GM19467 (cell line): Measurements from ENCODE around the gene TOM1L2.

Experiments used
- ATAC-seq: cut with Tn5 transposase; IDR thresholded peaks from one replicate; pipeline ENCODE4 v1.9.1; 2021; ENCODE audit warnings: mild to moderate bottlenecking, moderate library complexity; ENCODE audit not compliant: unreplicated experiment

TOM1L2 gene

GRCh38 chr17:17880577-17881196, 91.5 kb downstream of the TOM1L2 start:
- no peak for ATAC-seq

GRCh38 chr17:17877529-17878358, 94.5 kb downstream of the TOM1L2 start:
- no peak for ATAC-seq

DNA sequence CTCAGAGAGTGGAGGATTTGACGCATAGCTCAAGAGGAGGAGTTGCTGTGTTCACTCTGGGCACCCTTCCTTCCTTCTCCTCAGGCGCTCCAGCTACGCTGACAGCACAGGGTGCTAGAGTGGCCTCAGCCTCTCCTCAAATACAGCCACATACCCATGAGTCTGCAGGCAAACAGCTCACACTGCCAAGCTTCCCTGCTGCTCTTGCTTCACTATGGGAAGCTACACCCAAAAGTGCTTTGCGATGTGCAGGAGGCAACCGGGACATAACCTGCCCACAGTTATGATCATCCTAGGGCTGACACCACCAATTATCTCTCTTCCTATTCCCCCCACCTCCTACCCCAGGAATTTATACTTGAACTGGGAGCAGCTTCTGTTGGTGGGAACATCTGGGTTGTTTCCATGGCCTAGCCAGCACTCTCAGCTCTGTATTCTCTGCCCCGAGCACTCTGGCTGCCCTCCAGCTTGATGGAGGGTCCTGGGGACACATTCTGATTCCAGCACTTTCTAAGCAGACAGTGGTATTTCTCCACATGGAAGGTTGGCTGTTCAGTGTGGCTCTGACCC, 95.2 kb downstream of the TOM1L2 start:
- ATAC-seq, result no peak

GRCh38 chr17:17874478-17874877, 97.7 kb downstream of the TOM1L2 start:
- no peak for ATAC-seq

DNA sequence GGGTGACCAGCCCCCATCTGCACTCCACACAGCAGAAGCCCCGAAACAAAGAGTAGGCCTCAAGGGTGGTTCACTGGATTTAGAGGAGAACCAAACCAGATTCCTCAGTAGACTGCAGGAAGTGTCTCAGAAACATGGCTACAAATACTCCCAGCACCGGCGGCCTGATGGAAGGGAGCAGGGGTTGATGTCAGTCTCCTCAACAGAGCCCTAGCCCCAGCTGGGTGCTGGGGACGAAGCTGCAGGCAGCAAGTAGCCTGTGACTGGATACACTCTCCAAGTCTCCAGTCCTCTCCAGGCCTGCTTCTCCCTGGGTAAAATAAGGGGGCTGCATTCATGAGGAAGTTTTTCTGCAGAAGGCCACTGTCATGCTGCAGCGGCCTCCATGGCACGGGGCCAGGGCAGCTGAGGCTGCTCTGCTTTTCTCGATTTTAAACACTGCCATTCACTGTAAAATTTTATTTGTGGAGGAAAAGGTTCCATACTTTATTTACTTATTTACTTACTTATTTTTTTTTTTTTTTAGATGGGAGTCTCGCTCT, 98.7 kb downstream of the TOM1L2 start:
- no peak for ATAC-seq

DNA sequence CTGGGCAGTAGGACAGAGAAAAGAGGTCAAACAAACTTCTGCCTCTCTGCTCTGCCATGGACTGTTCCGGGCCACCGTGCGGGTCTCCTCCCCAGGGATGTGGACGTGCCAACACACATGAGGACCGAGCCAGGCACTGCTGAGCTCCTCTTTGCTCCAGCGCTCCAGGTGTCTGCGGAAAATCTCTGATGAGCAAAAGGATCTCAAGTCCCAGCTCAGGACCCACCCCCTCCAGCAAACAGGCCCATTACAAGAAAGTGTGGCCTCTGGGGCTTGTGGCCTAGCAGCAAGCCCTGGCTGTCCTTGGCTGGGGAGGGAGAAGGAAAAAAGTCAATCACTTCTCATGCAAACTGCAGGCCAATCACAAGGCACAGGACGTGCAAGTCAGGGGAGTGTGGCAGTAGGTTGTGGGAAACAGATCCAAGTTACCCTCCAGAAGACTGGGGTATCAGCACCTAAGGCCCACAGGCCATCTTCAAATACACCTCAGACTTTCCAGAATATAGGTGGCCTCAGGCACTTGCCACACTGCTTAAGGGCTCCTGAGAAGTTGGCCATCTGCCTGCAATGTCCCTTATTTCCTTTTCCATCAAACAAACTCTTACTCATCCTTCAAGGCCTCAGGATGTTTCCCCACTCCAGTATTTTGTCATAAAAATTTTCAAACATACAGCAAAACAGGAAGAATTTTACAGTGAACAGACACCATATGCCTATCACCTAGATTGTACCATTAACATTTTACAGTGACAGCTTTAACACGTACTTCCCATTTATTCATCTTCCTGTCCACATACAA, 99.5 kb downstream of the TOM1L2 start:
- no peak for ATAC-seq

DNA sequence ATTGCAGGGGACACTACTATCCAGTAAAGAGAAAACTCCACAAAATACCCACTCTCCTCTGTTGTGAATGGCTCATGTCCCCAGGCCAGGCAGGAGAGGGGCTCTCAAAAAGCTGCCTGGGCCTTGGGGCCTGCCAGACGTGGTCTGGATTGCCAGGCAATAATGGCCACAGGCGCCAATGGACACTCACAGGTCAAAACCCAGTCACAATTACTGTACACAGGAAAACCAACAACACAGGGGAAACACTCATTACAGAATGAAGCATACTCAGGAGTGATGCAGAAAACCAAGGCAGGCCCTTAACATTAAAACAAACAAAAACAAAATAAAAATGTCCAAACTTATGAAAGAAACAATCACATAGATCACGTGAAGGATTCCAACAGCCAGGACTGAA, 100.3 kb downstream of the TOM1L2 start:
- no peak for ATAC-seq

DNA sequence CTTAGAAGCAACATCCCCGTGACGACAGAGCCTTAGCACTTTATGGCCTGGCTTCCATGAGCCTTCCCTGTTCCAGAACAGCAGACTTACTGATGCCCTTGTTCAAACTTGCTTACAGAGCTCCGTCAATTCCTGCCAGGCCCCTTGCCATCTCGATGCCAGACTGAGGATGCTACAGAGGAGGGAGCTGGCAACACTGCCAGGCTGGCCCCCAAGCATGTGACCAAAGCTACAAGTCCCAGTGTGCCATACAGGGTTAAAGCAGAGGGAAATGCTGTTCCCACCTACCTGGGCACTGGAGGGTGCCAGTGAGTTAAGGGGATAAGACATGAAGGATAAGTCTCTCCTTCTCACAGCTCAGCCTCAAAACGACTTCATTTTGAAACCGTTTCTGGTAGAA, 102.0 kb downstream of the TOM1L2 start:
- no peak for ATAC-seq

- ATAC-seq, result no peak
These were observed 103.3 kb downstream of the TOM1L2 start for GRCh38 chr17:17868641-17869522.

GRCh38 chr17:17866897-17867296, 105.3 kb downstream of the TOM1L2 start:
- ATAC-seq, result no peak

- no peak for ATAC-seq
These were observed 105.8 kb downstream of the TOM1L2 start for GRCh38 chr17:17866425-17866824.

DNA sequence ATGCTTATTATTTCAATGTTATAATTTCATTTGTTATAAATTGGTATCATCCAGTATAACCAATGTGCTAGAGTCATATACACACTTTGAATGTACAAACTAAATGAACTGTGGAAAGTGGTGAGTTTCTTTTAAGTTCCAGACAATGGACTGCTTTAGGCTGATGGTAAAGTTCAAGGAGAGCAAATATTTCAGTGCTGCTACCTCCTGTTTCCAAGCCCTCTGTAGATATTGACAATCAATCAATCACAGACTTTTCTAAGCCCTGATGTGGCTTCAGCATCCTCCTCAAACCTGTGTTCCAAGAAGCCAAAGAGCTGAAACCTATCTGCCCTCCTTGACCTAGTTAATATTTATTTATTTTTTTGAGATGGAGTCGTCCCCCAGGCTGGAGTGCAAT, 107.2 kb downstream of the TOM1L2 start:
- no peak for ATAC-seq

DNA sequence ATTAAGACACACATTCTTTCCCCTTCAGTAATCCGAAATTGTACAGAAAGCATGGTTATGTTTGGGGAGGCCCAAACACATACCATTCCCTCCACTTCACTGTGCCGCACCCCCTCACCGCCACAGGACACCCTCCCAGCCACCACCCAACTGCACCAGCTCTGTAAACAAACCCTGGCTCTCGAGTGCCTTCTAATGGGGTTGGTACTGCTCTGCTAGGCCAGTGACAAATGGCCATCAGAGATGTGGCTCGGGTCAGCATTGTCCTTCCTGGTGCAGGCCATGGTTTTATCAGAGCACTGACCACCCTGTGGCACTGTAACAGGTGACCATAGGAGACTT, 111.5 kb downstream of the TOM1L2 start:
- no peak for ATAC-seq

- ATAC-seq, result no peak
These were observed 112.1 kb downstream of the TOM1L2 start for GRCh38 chr17:17859909-17860765.

DNA sequence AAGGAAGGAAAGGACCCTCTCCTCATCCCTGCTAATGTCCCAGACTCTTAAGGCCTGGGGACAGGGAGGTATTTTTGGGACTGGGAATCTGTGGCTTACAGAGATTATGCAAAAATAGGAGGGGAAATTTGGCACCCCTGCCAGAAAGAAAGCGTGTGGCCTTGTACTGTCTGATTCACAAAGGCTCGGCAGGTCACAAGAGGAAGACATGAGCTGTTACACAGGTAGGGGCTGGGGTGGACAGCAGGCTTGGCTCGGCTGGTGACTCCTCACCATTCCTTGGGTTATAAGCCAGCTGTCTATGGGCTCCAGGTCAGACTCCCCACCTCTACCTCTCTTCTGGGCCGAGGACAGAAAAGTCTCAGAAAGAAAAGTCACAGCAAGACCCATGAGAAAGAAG, 114.7 kb downstream of the TOM1L2 start:
- ATAC-seq, result no peak

DNA sequence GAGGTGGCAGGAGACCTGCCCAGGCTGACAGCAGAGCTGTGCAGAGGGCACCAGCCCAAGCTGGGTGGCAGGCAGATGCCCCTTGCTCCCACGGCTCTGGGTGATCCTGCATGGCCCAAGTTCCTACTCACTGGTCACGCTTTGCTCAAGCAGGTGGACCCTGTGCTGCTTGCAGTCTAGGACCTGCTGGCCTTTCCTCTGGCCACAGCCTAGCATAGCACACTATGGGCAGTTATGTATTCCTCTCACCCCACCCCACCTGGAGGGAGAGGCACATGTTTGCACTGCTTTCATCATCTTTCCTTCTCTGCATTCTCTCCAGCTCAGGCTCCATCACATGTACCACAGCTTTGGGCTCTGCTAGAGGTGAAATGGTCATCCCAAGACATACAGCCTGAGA, 115.8 kb downstream of the TOM1L2 start:
- ATAC-seq, result no peak

- ATAC-seq, result no peak
These were observed 116.2 kb downstream of the TOM1L2 start for GRCh38 chr17:17855976-17856375.

DNA sequence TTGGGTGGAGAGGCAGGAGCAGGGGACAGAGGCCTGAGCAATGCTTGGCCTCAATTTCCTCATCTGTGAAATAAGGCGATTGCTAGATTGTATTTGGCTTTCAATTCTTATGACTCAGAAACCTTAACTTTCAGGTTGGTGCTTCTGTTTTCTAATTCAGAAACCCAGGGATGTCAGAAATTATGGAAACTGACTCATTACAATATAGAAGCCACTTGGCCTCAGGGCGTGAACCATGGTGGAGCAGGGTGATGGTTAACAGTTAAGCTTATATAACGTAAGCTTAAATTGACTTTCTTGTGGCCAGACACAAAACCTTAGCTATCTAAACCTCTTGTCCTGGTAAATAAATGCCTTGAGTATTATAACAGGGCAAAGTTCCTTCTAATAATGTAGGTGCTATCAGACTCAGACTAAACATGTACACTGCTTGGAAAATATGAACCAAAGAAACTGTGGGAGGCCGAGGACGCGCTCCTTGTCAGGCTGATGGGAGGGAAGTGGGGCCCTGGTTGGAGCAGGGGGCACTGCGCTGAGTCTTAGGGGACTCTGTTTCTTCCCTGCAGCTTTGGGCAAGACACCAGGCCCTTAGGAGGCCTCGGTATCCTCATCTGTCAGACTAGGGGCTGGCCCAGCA, 118.3 kb downstream of the TOM1L2 start:
- ATAC-seq, result no peak

DNA sequence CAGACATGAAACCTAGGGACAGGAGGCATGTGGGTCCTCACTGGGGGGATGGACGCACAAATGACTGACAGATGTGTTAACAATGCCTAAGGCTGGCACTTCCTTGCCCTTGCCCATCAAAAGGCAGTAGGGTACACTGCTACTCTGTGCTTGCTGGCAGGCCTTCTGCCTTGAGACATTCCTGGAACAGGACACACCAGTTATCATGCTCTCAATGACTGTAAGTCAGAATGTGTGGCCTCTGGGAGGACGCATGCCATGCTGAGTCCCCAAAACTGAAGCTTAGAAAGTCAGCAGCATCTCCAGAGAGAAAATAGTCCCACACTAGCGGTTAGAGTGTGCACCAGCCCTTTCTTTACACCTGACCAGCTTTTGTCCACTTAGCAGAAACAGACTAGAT, 119.3 kb downstream of the TOM1L2 start:
- no peak for ATAC-seq
